Loucy (cell line): ENCODE data around the gene SBF2.
"Not testable (repeated sequence)": the region's sequence is repeated elsewhere in the genome, so short reads cannot be mapped to it uniquely, and the experiment has no call there.

Experiments used
- H2AFZ ChIP-seq: fragments of 200-600 bp; sonication (generic); 2 replicates; pipeline ENCODE4 v1.6.0; 2016; ENCODE audit warnings: antibody characterized with exemption, mild to moderate bottlenecking, low read length, moderate library complexity
- H3F3A ChIP-seq: fragments of 200-600 bp; 2 replicates; pipeline ENCODE4 v1.6.0; 2016; ENCODE audit warnings: antibody characterized with exemption, low read depth, mild to moderate bottlenecking
- H3K27me3 ChIP-seq: fragments of 200-600 bp; sonication (generic); 2 replicates; pipeline ENCODE4 v1.6.1; 2014; ENCODE audit warnings: low read length, mild to moderate bottlenecking; ENCODE audit not compliant: insufficient read depth, poor library complexity, severe bottlenecking
- H3K36me3 ChIP-seq: fragments of 200-600 bp; sonication (generic); 2 replicates; pipeline ENCODE4 v1.6.1; 2016; ENCODE audit warnings: low read length; ENCODE audit not compliant: insufficient read depth
- H3K4me1 ChIP-seq: fragments of 200-600 bp; sonication (generic); 2 replicates; pipeline ENCODE4 v1.5.1; 2014; ENCODE audit warnings: low read length, mild to moderate bottlenecking; ENCODE audit not compliant: insufficient read depth, poor library complexity, severe bottlenecking
- H3K4me2 ChIP-seq: fragments of 200-600 bp; sonication (generic); 2 replicates; pipeline ENCODE4 v1.6.0; 2014; ENCODE audit warnings: antibody characterized with exemption, low read length, low read depth, mild to moderate bottlenecking; ENCODE audit not compliant: poor library complexity, severe bottlenecking
- H3K4me3 ChIP-seq: fragments of 200-600 bp; sonication (generic); 2 replicates; pipeline ENCODE4 v1.5.1; 2014; ENCODE audit warnings: low read length, mild to moderate bottlenecking, mixed read lengths; ENCODE audit not compliant: poor library complexity, severe bottlenecking
- H3K79me2 ChIP-seq: fragments of 200-600 bp; sonication (generic); 2 replicates; pipeline ENCODE4 v1.6.1; 2014; ENCODE audit warnings: low read length; ENCODE audit not compliant: insufficient read depth
- H3K9ac ChIP-seq: fragments of 200-600 bp; sonication (generic); 2 replicates; pipeline ENCODE4 v1.6.0; 2014; ENCODE audit warnings: mild to moderate bottlenecking, low read depth, low read length, moderate library complexity; ENCODE audit not compliant: poor library complexity, severe bottlenecking
- H3K9me2 ChIP-seq: fragments of 200-600 bp; sonication (generic); replicated peaks from 2 replicates; pipeline ENCODE4 v1.6.1; 2016; ENCODE audit warnings: low read depth, low read length, mixed read lengths
- H3K9me3 ChIP-seq: fragments of 200-600 bp; sonication (generic); 2 replicates; pipeline ENCODE4 v1.6.1; 2014; ENCODE audit warnings: mild to moderate bottlenecking, antibody characterized with exemption, low read length, low read depth; ENCODE audit not compliant: insufficient read depth
- H4K20me1 ChIP-seq: fragments of 200-600 bp; sonication (generic); 2 replicates; pipeline ENCODE4 v1.6.0; 2014; ENCODE audit warnings: antibody characterized with exemption, low read length, mild to moderate bottlenecking; ENCODE audit not compliant: insufficient read depth, poor library complexity, severe bottlenecking
- EZH2phosphoT487 ChIP-seq: fragments of 200-600 bp; IDR thresholded peaks from 2 replicates; pipeline ENCODE4 v1.6.1; 2018; ENCODE audit warnings: antibody characterized with exemption, mild to moderate bottlenecking, moderate library complexity, borderline replicate concordance
- TF ChIP-seq, protein P1 (sequence below): fragments of 200-600 bp; sonication (generic); conservative IDR thresholded peaks from 2 replicates; pipeline ENCODE4 v1.5.1; 2014; ENCODE audit warnings: mild to moderate bottlenecking, antibody characterized with exemption, low read length

Gene SBF2

GRCh38 chr11:9905501-9905951 is 388.5 kb downstream of the SBF2 start:
- Histone ChIP-seq H4K20me1 (no peaks in the 10 kb centered on the region), H3F3A (no peaks in the 10 kb centered on the region), H3K9me3 (no peaks in the 10 kb centered on the region), H3K9ac (no peak overlapping the region), H2AFZ (no peak overlapping the region), H3K4me3 (no peak overlapping the region), H3K79me2 (no peaks in the 10 kb centered on the region), H3K9me2 (no peaks in the 10 kb centered on the region), H3K4me2 (no peak overlapping the region), H3K27me3 (no peaks in the 10 kb centered on the region), H3K36me3 (no peaks in the 10 kb centered on the region), H3K4me1 (no peaks in the 10 kb centered on the region)
- TF ChIP-seq, protein P1, sequence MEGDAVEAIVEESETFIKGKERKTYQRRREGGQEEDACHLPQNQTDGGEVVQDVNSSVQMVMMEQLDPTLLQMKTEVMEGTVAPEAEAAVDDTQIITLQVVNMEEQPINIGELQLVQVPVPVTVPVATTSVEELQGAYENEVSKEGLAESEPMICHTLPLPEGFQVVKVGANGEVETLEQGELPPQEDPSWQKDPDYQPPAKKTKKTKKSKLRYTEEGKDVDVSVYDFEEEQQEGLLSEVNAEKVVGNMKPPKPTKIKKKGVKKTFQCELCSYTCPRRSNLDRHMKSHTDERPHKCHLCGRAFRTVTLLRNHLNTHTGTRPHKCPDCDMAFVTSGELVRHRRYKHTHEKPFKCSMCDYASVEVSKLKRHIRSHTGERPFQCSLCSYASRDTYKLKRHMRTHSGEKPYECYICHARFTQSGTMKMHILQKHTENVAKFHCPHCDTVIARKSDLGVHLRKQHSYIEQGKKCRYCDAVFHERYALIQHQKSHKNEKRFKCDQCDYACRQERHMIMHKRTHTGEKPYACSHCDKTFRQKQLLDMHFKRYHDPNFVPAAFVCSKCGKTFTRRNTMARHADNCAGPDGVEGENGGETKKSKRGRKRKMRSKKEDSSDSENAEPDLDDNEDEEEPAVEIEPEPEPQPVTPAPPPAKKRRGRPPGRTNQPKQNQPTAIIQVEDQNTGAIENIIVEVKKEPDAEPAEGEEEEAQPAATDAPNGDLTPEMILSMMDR, result no peak
- TF ChIP-seq EZH2phosphoT487, result no peak

DNA sequence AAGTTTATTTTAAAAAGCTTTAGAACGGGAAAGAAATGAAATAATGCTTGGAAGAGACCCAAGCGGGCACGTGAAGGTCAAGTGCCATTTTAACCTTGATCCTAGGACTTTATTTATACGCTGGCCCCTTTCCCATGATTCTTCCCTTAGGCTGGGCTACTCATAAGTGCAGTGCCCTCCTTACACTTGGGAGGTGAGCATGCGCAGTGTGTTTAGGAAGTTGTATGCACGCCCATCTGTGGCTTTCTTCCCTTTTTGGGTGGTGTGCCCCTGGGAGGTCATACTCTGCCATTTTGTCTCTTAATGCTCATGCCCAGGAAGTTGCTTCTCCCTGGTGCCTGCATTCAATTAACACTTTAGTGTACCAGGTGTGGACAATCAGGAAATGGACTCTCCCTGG is 390.4 kb downstream of the SBF2 start:
- Histone ChIP-seq H3K9me3 (no peaks in the 10 kb centered on the region), H3F3A (no peaks in the 10 kb centered on the region), H2AFZ (no peak overlapping the region), H3K9me2 (no peaks in the 10 kb centered on the region), H3K4me1 (no peaks in the 10 kb centered on the region), H3K4me3 (no peak overlapping the region), H3K36me3 (no peaks in the 10 kb centered on the region), H4K20me1 (no peaks in the 10 kb centered on the region), H3K79me2 (no peaks in the 10 kb centered on the region), H3K4me2 (no peak overlapping the region), H3K27me3 (no peaks in the 10 kb centered on the region), H3K9ac (no peak overlapping the region)
- TF ChIP-seq, protein P1, result no peak
- TF ChIP-seq EZH2phosphoT487, result no peak

DNA sequence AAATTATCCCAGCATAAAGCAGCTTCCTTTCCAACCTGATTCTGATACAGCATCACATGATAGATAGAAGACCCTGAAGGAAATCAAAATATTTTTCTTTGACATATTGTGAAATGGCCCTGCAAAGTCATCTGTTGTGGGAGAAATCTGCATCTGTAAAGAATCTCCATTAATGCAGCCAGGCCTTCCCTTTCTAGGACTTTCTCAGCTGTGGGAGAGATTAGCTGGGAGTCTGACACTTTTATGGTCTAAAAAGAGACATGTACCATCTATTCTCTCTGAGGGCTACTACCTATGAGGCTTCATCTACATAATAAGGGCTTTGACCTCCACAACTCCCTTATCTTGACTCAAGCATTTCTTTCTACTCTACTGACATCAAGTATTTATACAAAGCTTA is 392.1 kb downstream of the SBF2 start:
- H4K20me1 ChIP-seq, result no peaks in the 10 kb centered on the region
- H3K4me3 ChIP-seq, result no peak overlapping the region
- no peak for TF ChIP-seq EZH2phosphoT487
- H3K79me2 ChIP-seq, result no peaks in the 10 kb centered on the region
- H3K36me3 ChIP-seq, result no peaks in the 10 kb centered on the region
- no peaks in the 10 kb centered on the region for H3K27me3 ChIP-seq
- no peaks in the 10 kb centered on the region for H3K9me3 ChIP-seq
- H3K4me2 ChIP-seq, result no peak overlapping the region
- H3F3A ChIP-seq, result no peaks in the 10 kb centered on the region
- H3K9me2 ChIP-seq, result no peaks in the 10 kb centered on the region
- no peak overlapping the region for H2AFZ ChIP-seq
- no peak overlapping the region for H3K9ac ChIP-seq
- no peaks in the 10 kb centered on the region for H3K4me1 ChIP-seq

DNA sequence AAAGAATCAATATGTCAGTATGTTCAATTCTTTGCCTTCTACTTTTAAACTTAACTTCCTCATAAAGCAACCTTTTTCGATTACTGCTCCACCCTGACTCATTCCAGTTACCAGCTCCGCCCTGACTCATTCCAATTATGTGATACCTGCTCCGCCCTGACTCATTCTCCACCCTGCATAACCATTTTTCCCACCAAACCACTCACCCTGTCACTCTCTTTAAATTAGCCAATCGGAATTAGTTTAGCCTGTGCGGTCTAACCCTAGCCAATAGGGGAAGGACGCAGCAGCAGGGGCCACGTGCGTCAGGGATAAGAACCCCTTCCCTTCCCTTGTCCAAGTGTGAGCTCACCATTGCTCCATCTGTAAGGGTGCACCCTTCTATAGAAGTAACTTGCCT is 393.8 kb downstream of the SBF2 start:
- H3K4me3 ChIP-seq, H2AFZ ChIP-seq, H3K9me2 ChIP-seq, H3K4me1 ChIP-seq, H3K4me2 ChIP-seq, H3K79me2 ChIP-seq, H3K36me3 ChIP-seq, H4K20me1 ChIP-seq, H3K9me3 ChIP-seq, H3K27me3 ChIP-seq, H3K9ac ChIP-seq, H3F3A ChIP-seq: not testable (repeated sequence)
